ENCODE data around the gene MTAP.

The MTAP gene

DNA sequence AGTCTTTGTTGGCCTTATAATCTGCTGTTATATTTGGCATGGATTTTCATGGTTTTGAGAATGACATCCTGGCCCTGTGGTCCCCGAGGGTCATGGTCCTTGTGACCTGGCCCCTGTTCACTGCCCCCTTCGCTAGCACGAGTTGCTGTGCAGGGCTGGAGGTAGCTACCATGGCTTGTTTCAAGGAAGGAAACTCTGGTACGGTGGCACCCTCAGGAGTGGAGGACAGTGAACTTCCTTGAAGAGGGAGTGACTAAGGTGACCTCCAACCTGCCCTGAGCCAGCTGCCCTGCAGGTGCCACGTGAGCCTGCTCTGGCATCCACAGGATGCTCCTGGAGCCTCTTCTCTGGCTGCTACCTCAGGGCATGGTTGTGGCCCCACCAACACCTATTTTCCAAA lies 62.1 kb downstream of the MTAP start:
- Histone ChIP-seq H3K27me3 (ENCODE audit: insufficient read depth, insufficient read length) (no peaks in the 10 kb centered on the region), H3K4me3 (ENCODE audit: insufficient read length, low read depth) (no peak overlapping the region), H3K9me3 (ENCODE audit: insufficient read depth, low read length) (peaks cover 6% of the 10 kb centered on the region; the same call in 1 of the 2 replicates), H3K9ac (ENCODE audit: insufficient read length, low read depth) (no peak overlapping the region), H3K36me3 (ENCODE audit: insufficient read depth, insufficient read length, low read length) (peaks cover 69% of the 10 kb centered on the region), H3K4me1 (ENCODE audit: insufficient read depth, insufficient read length) (no peaks in the 10 kb centered on the region)
- DNase-seq (ENCODE audit: low read depth, low spot score): no peak
- TF ChIP-seq SUZ12 (IDR thresholded peaks at IDR 0.05; ENCODE audit: extremely low read depth, insufficient read depth, insufficient read length): no peak

GRCh38 chr9:21866302-21866701 lies 63.9 kb downstream of the MTAP start:
- H3K4me3 ChIP-seq (ENCODE audit: insufficient read length, low read depth): no peak overlapping the region
- peaks cover 6% of the 10 kb centered on the region; the same call in 1 of the 2 replicates for H3K9me3 ChIP-seq (ENCODE audit: insufficient read depth, low read length)
- TF ChIP-seq YY1 (IDR thresholded peaks at IDR 0.05; ENCODE audit: insufficient read depth, insufficient read length) (no peak), SUZ12 (IDR thresholded peaks at IDR 0.05; ENCODE audit: extremely low read depth, insufficient read depth, insufficient read length) (no peak), ZNF274 (IDR thresholded peaks at IDR 0.05; ENCODE audit: low read depth, low read length) (no peak)
- H3K36me3 ChIP-seq (ENCODE audit: insufficient read depth, insufficient read length, low read length): peaks cover 51% of the 10 kb centered on the region
- DNase-seq (ENCODE audit: low read depth, low spot score): no peak
- H3K9ac ChIP-seq (ENCODE audit: insufficient read length, low read depth): no peak overlapping the region
- no peaks in the 10 kb centered on the region for H3K27me3 ChIP-seq (ENCODE audit: insufficient read depth, insufficient read length)
- H3K4me1 ChIP-seq (ENCODE audit: insufficient read depth, insufficient read length): no peaks in the 10 kb centered on the region

- Histone ChIP-seq H3K36me3 (ENCODE audit: insufficient read depth, insufficient read length, low read length) (peaks cover 9% of the 10 kb centered on the region), H3K4me1 (ENCODE audit: insufficient read depth, insufficient read length) (no peaks in the 10 kb centered on the region), H3K27me3 (ENCODE audit: insufficient read depth, insufficient read length) (no peaks in the 10 kb centered on the region), H3K4me3 (ENCODE audit: insufficient read length, low read depth) (no peak overlapping the region), H3K9ac (ENCODE audit: insufficient read length, low read depth) (no peak overlapping the region), H3K9me3 (ENCODE audit: insufficient read depth, low read length) (no peaks in the 10 kb centered on the region)
- TF ChIP-seq SUZ12 (IDR thresholded peaks at IDR 0.05; ENCODE audit: extremely low read depth, insufficient read depth, insufficient read length): no peak
- no peak for TF ChIP-seq ZNF274 (IDR thresholded peaks at IDR 0.05; ENCODE audit: low read depth, low read length)
- no peak for TF ChIP-seq YY1 (IDR thresholded peaks at IDR 0.05; ENCODE audit: insufficient read depth, insufficient read length)
- DNase-seq (ENCODE audit: low read depth, low spot score): no peak
Measured at GRCh38 chr9:21871256-21871975, 69.0 kb downstream of the MTAP start.

DNA sequence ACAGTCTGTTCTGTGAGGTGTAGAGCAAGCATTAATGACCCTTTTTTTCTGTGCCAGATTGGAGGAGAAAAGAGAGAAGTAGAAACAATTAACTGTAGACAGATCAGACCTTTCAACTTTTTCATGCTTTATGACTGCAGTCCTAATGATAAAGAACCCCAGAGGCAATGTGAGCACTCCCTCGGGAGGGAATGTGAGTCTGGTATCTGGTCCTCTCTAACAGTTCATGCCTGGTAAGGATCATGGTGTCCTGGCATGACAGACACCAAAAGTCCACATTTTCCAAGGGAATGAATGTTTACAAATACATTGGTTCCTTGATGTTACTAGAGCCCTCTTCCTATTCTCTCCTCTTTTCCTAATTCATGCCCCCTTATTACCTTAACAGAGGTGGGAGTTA lies 70.3 kb downstream of the MTAP start:
- DNase-seq (ENCODE audit: low read depth, low spot score): no peak
- no peak overlapping the region for H3K9ac ChIP-seq (ENCODE audit: insufficient read length, low read depth)
- no peak for TF ChIP-seq ZNF274 (IDR thresholded peaks at IDR 0.05; ENCODE audit: low read depth, low read length)
- no peak for TF ChIP-seq SUZ12 (IDR thresholded peaks at IDR 0.05; ENCODE audit: extremely low read depth, insufficient read depth, insufficient read length)
- no peak for TF ChIP-seq YY1 (IDR thresholded peaks at IDR 0.05; ENCODE audit: insufficient read depth, insufficient read length)
- no peaks in the 10 kb centered on the region for H3K9me3 ChIP-seq (ENCODE audit: insufficient read depth, low read length)
- no peaks in the 10 kb centered on the region for H3K27me3 ChIP-seq (ENCODE audit: insufficient read depth, insufficient read length)
- no peak overlapping the region for H3K4me3 ChIP-seq (ENCODE audit: insufficient read length, low read depth)
- H3K36me3 ChIP-seq (ENCODE audit: insufficient read depth, insufficient read length, low read length): peaks cover 4% of the 10 kb centered on the region
- no peaks in the 10 kb centered on the region for H3K4me1 ChIP-seq (ENCODE audit: insufficient read depth, insufficient read length)

DNA sequence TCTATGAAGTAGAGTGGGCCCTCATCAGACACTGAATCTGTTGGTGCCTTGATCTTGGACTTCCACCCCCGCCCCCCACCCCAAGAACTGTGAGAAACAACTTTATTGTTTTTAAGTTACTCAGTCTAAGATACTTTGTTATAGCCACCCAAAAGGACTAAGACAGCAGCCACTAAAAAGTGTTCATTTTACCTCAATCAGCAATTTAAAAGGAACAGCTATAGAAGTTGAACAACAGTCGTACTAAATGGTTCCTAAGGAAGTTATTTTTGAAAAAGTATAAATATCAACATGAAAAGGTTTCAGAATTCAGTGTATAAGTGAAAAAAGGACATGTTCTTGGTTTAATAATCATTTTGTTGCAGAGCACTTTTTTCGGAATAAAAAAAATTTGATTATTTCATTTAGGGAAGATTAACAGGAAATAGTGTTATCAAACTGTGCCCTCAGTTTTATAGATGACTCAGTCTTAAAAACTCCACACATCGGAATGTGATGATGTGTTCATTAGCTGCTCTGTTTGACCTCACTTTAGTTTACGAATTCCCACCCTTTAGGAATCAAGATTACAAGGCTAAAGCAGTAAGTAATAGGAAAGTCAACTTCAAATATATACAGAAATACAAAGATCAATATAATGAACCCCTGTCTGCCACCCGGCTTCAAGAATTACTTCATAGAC lies 71.2 kb downstream of the MTAP start:
- Histone ChIP-seq H3K4me3 (ENCODE audit: insufficient read length, low read depth) (no peak overlapping the region), H3K4me1 (ENCODE audit: insufficient read depth, insufficient read length) (no peaks in the 10 kb centered on the region), H3K9me3 (ENCODE audit: insufficient read depth, low read length) (no peaks in the 10 kb centered on the region), H3K27me3 (ENCODE audit: insufficient read depth, insufficient read length) (no peaks in the 10 kb centered on the region), H3K36me3 (ENCODE audit: insufficient read depth, insufficient read length, low read length) (peaks cover under 1% of the 10 kb centered on the region), H3K9ac (ENCODE audit: insufficient read length, low read depth) (no peak overlapping the region)
- DNase-seq (ENCODE audit: low read depth, low spot score): no peak
- no peak for TF ChIP-seq YY1 (IDR thresholded peaks at IDR 0.05; ENCODE audit: insufficient read depth, insufficient read length)
- no peak for TF ChIP-seq ZNF274 (IDR thresholded peaks at IDR 0.05; ENCODE audit: low read depth, low read length)
- no peak for TF ChIP-seq SUZ12 (IDR thresholded peaks at IDR 0.05; ENCODE audit: extremely low read depth, insufficient read depth, insufficient read length)

GRCh38 chr9:21875893-21876292 lies 73.5 kb downstream of the MTAP start:
- Histone ChIP-seq H3K9ac (ENCODE audit: insufficient read length, low read depth) (no peak overlapping the region), H3K27me3 (ENCODE audit: insufficient read depth, insufficient read length) (no peaks in the 10 kb centered on the region), H3K9me3 (ENCODE audit: insufficient read depth, low read length) (no peaks in the 10 kb centered on the region), H3K36me3 (ENCODE audit: insufficient read depth, insufficient read length, low read length) (no peaks in the 10 kb centered on the region), H3K4me3 (ENCODE audit: insufficient read length, low read depth) (no peak overlapping the region), H3K4me1 (ENCODE audit: insufficient read depth, insufficient read length) (no peaks in the 10 kb centered on the region)
- TF ChIP-seq YY1 (IDR thresholded peaks at IDR 0.05; ENCODE audit: insufficient read depth, insufficient read length) (no peak), SUZ12 (IDR thresholded peaks at IDR 0.05; ENCODE audit: extremely low read depth, insufficient read depth, insufficient read length) (no peak), ZNF274 (IDR thresholded peaks at IDR 0.05; ENCODE audit: low read depth, low read length) (no peak)
- no peak for DNase-seq (ENCODE audit: low read depth, low spot score)

GRCh38 chr9:21883642-21884041 lies 81.2 kb downstream of the MTAP start:
- Histone ChIP-seq H3K27me3 (ENCODE audit: insufficient read depth, insufficient read length) (no peaks in the 10 kb centered on the region), H3K9ac (ENCODE audit: insufficient read length, low read depth) (no peak overlapping the region), H3K4me3 (ENCODE audit: insufficient read length, low read depth) (no peak overlapping the region), H3K36me3 (ENCODE audit: insufficient read depth, insufficient read length, low read length) (no peaks in the 10 kb centered on the region), H3K4me1 (ENCODE audit: insufficient read depth, insufficient read length) (no peaks in the 10 kb centered on the region), H3K9me3 (ENCODE audit: insufficient read depth, low read length) (no peaks in the 10 kb centered on the region)
- DNase-seq (ENCODE audit: low read depth, low spot score): no peak
- no peak for TF ChIP-seq SUZ12 (IDR thresholded peaks at IDR 0.05; ENCODE audit: extremely low read depth, insufficient read depth, insufficient read length)
- no peak for TF ChIP-seq YY1 (IDR thresholded peaks at IDR 0.05; ENCODE audit: insufficient read depth, insufficient read length)
- TF ChIP-seq ZNF274 (IDR thresholded peaks at IDR 0.05; ENCODE audit: low read depth, low read length): no peak
